Stomach smooth muscle (tissue), 2 donors: Measurements from ENCODE around the gene POU2F3.

Experiments used
- H3K27ac ChIP-seq: one replicate; pipeline ENCODE4 v1.7.0; 2013; ENCODE audit warnings: mild to moderate bottlenecking, low read length, inconsistent platforms
- H3K27me3 ChIP-seq, 2 donors: one replicate each; pipeline ENCODE4 v1.7.0; 2013; ENCODE audit warnings: low read length in 2 of 2; ENCODE audit not compliant: insufficient read depth in 2 of 2, control insufficient read depth in 1 of 2
- H3K36me3 ChIP-seq, 2 donors: one replicate each; pipeline ENCODE4 v1.7.0; 2013; ENCODE audit warnings: low read length in 2 of 2; ENCODE audit not compliant: control insufficient read depth in 2 of 2, insufficient read depth in 2 of 2
- H3K4me1 ChIP-seq: one replicate; pipeline ENCODE4 v1.7.0; 2013; ENCODE audit warnings: low read length; ENCODE audit not compliant: control insufficient read depth, insufficient read depth
- H3K4me3 ChIP-seq, 2 donors: one replicate each; pipeline ENCODE4 v1.7.0; 2013; ENCODE audit warnings: low read length in 2 of 2
- H3K9ac ChIP-seq, 2 donors: one replicate each; pipeline ENCODE4 v1.7.0; 2013; ENCODE audit warnings: low read length in 2 of 2, mild to moderate bottlenecking in 1 of 2
- H3K9me3 ChIP-seq, 2 donors: one replicate each; pipeline ENCODE4 v1.7.0; 2013; ENCODE audit warnings: low read length in 2 of 2; ENCODE audit not compliant: control insufficient read depth in 2 of 2
- donor health status: healthy.
- donor health status: Pancreatic carcinoma.

POU2F3 gene

GRCh38 chr11:120342226-120342625, 102.3 kb downstream of the POU2F3 start:
- H3K4me1 ChIP-seq, result peaks cover 21% of the 10 kb centered on the region
- H3K27me3 ChIP-seq, result no peaks in the 10 kb centered on the region
- H3K27ac ChIP-seq, result no peak overlapping the region
- H3K9me3 ChIP-seq, result no peaks in the 10 kb centered on the region
- H3K36me3 ChIP-seq, result no peaks in the 10 kb centered on the region
- no peak overlapping the region for H3K4me3 ChIP-seq
- H3K9ac ChIP-seq, result no peak overlapping the region

DNA sequence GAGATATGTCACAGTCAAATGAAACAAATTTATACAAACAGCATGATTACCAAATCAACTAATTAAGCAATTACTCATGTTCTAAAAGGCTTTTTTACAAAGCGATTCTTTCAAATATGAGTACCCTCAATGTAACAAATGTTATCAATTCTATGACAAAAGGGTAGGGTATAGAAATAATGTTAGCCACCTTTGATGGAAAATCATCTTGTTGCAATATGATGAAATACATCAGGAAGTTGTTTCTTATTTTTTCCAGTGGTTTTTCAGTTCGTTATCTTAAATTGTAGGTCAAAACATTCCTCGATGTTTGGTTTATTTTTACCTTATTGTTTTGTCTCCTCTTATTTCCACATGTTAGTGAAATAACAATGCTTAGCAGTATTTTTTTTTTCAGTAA, 102.7 kb downstream of the POU2F3 start:
- H3K4me1 ChIP-seq, result peaks cover 21% of the 10 kb centered on the region

DNA sequence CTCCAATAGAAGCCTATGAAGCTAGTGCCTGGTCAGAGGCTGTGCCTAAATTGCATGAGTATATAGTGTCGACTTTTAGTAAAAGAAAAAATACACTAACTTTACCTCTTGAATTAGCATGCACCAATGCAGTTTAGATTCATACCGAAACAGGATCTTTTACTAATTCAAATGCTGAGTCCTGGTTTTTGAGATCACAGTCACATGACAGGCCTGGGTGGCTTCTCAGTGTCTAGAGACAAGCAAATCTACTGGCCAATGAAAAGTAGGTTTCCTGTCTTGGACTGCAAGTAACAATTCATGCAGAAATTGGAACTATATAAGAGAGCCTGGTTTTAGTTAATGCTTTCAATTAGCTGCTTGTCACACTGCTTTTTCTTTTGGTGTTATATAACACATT, 103.5 kb downstream of the POU2F3 start:
- Histone ChIP-seq H3K36me3 (no peaks in the 10 kb centered on the region), H3K9me3 (no peaks in the 10 kb centered on the region), H3K4me1 (peaks cover 21% of the 10 kb centered on the region), H3K27me3 (no peaks in the 10 kb centered on the region), H3K27ac (no peak overlapping the region), H3K9ac (no peak overlapping the region), H3K4me3 (no peak overlapping the region)

More for the DNA sequence above, 102.7 kb downstream of the POU2F3 start:
- H3K27me3 ChIP-seq, result no peaks in the 10 kb centered on the region
- H3K4me3 ChIP-seq, result no peak overlapping the region
- no peaks in the 10 kb centered on the region for H3K9me3 ChIP-seq
- no peak overlapping the region for H3K27ac ChIP-seq
- no peak overlapping the region for H3K9ac ChIP-seq
- H3K36me3 ChIP-seq, result no peaks in the 10 kb centered on the region

- H3K4me3 ChIP-seq, result no peak overlapping the region
- H3K4me1 ChIP-seq, result peaks cover 17% of the 10 kb centered on the region
- H3K27me3 ChIP-seq, result no peaks in the 10 kb centered on the region
- H3K9me3 ChIP-seq, result no peaks in the 10 kb centered on the region
- no peak overlapping the region for H3K27ac ChIP-seq
- no peaks in the 10 kb centered on the region for H3K36me3 ChIP-seq
- no peak overlapping the region for H3K9ac ChIP-seq
These were observed 104.5 kb downstream of the POU2F3 start for GRCh38 chr11:120344302-120345004.

DNA sequence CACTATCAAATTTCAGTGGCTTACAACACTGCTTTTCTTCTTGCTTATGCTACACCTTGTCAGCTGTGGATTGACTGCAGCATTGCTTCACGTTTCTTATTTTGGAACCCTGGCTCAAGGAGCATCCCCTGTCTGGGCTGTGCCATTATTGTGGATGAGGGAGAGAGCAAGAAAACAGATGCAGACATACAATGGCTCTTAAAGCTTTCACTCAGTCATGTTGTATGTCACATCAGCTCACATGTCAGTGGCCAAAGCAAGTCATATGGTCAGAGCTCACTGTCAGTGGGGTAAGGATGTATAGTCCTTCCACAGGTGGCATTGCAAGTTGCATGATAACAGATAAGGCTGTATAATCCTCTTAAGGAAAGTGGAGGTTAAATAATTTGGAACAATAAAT, 106.3 kb downstream of the POU2F3 start:
- Histone ChIP-seq H3K36me3 (no peaks in the 10 kb centered on the region), H3K4me3 (peak overlapping the region in 1 of 2 donors; percentile 10), H3K4me1 (peaks cover 9% of the 10 kb centered on the region), H3K9ac (no peak overlapping the region), H3K9me3 (no peaks in the 10 kb centered on the region), H3K27ac (no peak overlapping the region), H3K27me3 (no peaks in the 10 kb centered on the region)

- H3K27ac ChIP-seq, result no peak overlapping the region
- H3K4me3 ChIP-seq, result no peak overlapping the region
- peaks cover 3% of the 10 kb centered on the region for H3K4me1 ChIP-seq
- H3K36me3 ChIP-seq, result no peaks in the 10 kb centered on the region
- no peaks in the 10 kb centered on the region for H3K27me3 ChIP-seq
- H3K9ac ChIP-seq, result no peak overlapping the region
- no peaks in the 10 kb centered on the region for H3K9me3 ChIP-seq
These were observed 110.7 kb downstream of the POU2F3 start for GRCh38 chr11:120350637-120351036.

DNA sequence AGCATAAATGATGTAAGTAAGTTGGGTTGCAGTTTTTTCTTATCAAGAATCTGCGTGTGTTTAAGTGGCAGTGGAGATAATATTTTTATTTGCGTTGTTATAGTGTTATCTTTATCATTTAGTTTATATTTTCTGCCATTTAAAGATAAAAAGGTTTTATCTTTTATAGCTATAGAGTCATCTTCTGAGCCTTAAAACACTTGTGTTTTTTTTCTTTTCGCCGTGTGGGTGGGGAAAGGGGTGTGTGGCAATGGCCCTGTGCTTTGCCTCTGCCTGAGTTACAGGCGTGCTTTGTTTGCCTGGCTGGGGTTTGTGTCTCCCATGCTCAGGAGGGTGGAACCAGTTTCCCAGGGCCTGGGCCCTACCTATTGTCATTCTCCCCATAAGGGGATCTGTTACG, 112.5 kb downstream of the POU2F3 start:
- no peaks in the 10 kb centered on the region for H3K27me3 ChIP-seq
- H3K27ac ChIP-seq, result no peak overlapping the region
- H3K9ac ChIP-seq, result no peak overlapping the region
- H3K9me3 ChIP-seq, result no peaks in the 10 kb centered on the region
- peaks cover 3% of the 10 kb centered on the region for H3K4me1 ChIP-seq
- no peak overlapping the region for H3K4me3 ChIP-seq
- no peaks in the 10 kb centered on the region for H3K36me3 ChIP-seq

DNA sequence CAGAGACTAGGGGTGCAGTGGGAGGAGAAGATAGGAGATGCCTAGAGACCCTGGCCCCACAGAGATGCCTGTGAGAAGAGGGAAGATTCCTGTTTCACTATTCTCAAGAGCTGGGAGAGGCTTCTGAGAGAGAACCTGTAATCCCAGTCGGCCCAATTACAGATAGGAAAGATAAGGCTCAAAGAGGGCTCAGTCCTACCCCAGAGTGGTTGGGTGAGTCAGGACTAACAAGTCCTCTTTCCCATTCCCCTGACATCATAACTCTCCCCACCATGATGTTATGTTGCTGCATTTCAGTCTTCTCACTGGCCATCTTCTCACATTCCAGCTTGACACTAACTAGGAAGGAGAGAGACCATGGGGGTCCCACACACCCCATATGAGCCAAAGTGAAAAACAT, 114.1 kb downstream of the POU2F3 start:
- peaks cover 3% of the 10 kb centered on the region for H3K4me1 ChIP-seq
- H3K27ac ChIP-seq, result no peak overlapping the region

GRCh38 chr11:120354779-120355178, 114.8 kb downstream of the POU2F3 start:
- Histone ChIP-seq H3K9ac (no peak overlapping the region), H3K27me3 (no peaks in the 10 kb centered on the region), H3K4me1 (peaks cover 3% of the 10 kb centered on the region), H3K9me3 (no peaks in the 10 kb centered on the region), H3K27ac (no peak overlapping the region), H3K4me3 (no peak overlapping the region), H3K36me3 (no peaks in the 10 kb centered on the region)

More for the DNA sequence above, 114.1 kb downstream of the POU2F3 start:
- Histone ChIP-seq H3K36me3 (no peaks in the 10 kb centered on the region), H3K27me3 (no peaks in the 10 kb centered on the region), H3K9ac (no peak overlapping the region), H3K9me3 (no peaks in the 10 kb centered on the region), H3K4me3 (no peak overlapping the region)

GRCh38 chr11:120357620-120358019, 117.7 kb downstream of the POU2F3 start:
- Histone ChIP-seq H3K9ac (no peak overlapping the region), H3K9me3 (no peaks in the 10 kb centered on the region), H3K27ac (no peak overlapping the region), H3K36me3 (no peaks in the 10 kb centered on the region), H3K4me3 (no peak overlapping the region), H3K27me3 (no peaks in the 10 kb centered on the region), H3K4me1 (peaks cover 3% of the 10 kb centered on the region)

- no peak overlapping the region for H3K9ac ChIP-seq
- no peak overlapping the region for H3K27ac ChIP-seq
- no peaks in the 10 kb centered on the region for H3K36me3 ChIP-seq
- H3K4me1 ChIP-seq, result peaks cover 2% of the 10 kb centered on the region
- no peak overlapping the region for H3K4me3 ChIP-seq
- H3K9me3 ChIP-seq, result no peaks in the 10 kb centered on the region
- H3K27me3 ChIP-seq, result no peaks in the 10 kb centered on the region
These were observed 118.8 kb downstream of the POU2F3 start for GRCh38 chr11:120358729-120359128.
